GM12878 (cell line): ENCODE data around the gene PHF10. TPM values are rescaled to one million over a fixed set of nuclear protein-coding genes. Genes with fewer than 3 reads are reported as not detected.

Experiments used
- ATAC-seq: fragments of 200-7000 bp; cut with Tn5 transposase; 3 replicates; pipeline ENCODE4 v1.9.1; 2020; ENCODE audit warnings: mild to moderate bottlenecking, moderate library complexity
- BruUV-seq: library from RNA; stranded (reverse); fragments of 400-500 nt; replicated peaks from 2 replicates; lab custom pipeline; 2021; lab: Mats Ljungman, UMichigan
- CTCF ChIA-PET: fragments of 300-600 bp; sonication (Branson Sonifier 250); formaldehyde crosslinking; extraction: SDS; loops from one replicate; lab custom pipeline; 2021; ENCODE audit warnings: inconsistent platforms; lab: Yijun Ruan, JAX
- POLR2A ChIA-PET: fragments of 350-600 bp; formaldehyde crosslinking; extraction: SDS; loops from one replicate; lab custom pipeline; 2021; ENCODE audit warnings: inconsistent platforms; lab: Charles Lee
- RAD21 ChIA-PET: fragments of 300-600 bp; sonication (Branson Sonifier 250); formaldehyde crosslinking; loops from one replicate; lab custom pipeline; 2023; ENCODE audit warnings: antibody characterized with exemption; ENCODE audit not compliant: unreplicated experiment; lab: Charles Lee
- SMC1A ChIA-PET: fragments of 300-600 bp; sonication (Branson Sonifier 250); formaldehyde crosslinking; loops from one replicate; lab custom pipeline; 2023; ENCODE audit not compliant: unreplicated experiment, uncharacterized antibody; lab: Charles Lee
- DNase-seq: peaks from one replicate; pipeline ENCODE4 v3.0.0-alpha.2; 2011; ENCODE audit warnings: low read depth, low spot score
- FAIRE-seq: peaks from 3 replicates; lab custom pipeline; 2011; peaks lifted over from hg19 to GRCh38; lab: Jason Lieb, UNC
- H2AFZ ChIP-seq: 2 replicates; pipeline ENCODE4 v1.6.0; 2011; ENCODE audit warnings: low read depth, low read length, control low read depth; ENCODE audit not compliant: control insufficient read depth
- H3K27ac ChIP-seq: 2 replicates; pipeline ENCODE4 v1.5.1; 2011; ENCODE audit warnings: control low read depth; ENCODE audit not compliant: control insufficient read depth, insufficient read depth
- H3K27me3 ChIP-seq, 2 experiments: replicated peaks in 1 of 2; 2 replicates each; pipeline versions ENCODE4 v1.6.0 to v1.6.1; 2011; ENCODE audit warnings: low read length in 1 of 2; ENCODE audit not compliant: control insufficient read depth in 2 of 2, insufficient read depth in 2 of 2
- H3K36me3 ChIP-seq, 2 experiments: 2 replicates each; pipeline ENCODE4 v1.5.1; 2011; ENCODE audit warnings: low read length in 1 of 2; ENCODE audit not compliant: control insufficient read depth in 2 of 2, insufficient read depth in 2 of 2
- H3K4me1 ChIP-seq: 2 replicates; pipeline ENCODE4 v1.6.1; 2011; ENCODE audit warnings: mild to moderate bottlenecking, low read length, moderate library complexity, mixed read lengths; ENCODE audit not compliant: control insufficient read depth, insufficient read depth
- H3K4me2 ChIP-seq: 2 replicates; pipeline ENCODE4 v1.6.0; 2011; ENCODE audit warnings: control low read depth; ENCODE audit not compliant: control insufficient read depth, insufficient read depth
- H3K4me3 ChIP-seq: fragments of 200-600 bp; sonication (generic); 2 replicates; pipeline ENCODE4 v1.5.1; 2016
- H3K79me2 ChIP-seq: 2 replicates; pipeline ENCODE4 v1.6.0; 2011; ENCODE audit warnings: low read length; ENCODE audit not compliant: control insufficient read depth, insufficient read depth
- H3K9ac ChIP-seq: 2 replicates; pipeline ENCODE4 v1.8.0; 2011; ENCODE audit warnings: low read length, control low read depth, mixed read lengths; ENCODE audit not compliant: control insufficient read depth, insufficient read depth
- H3K9me3 ChIP-seq: replicated peaks from 3 replicates; pipeline ENCODE4 v1.5.1; 2011; ENCODE audit warnings: mild to moderate bottlenecking, low read length; ENCODE audit not compliant: control insufficient read depth, insufficient read depth
- H4K20me1 ChIP-seq: 2 replicates; pipeline ENCODE4 v1.6.0; 2011; ENCODE audit not compliant: control insufficient read depth, insufficient read depth
- BCL11A ChIP-seq: IDR thresholded peaks from 2 replicates; pipeline ENCODE4 v1.6.1; 2011; ENCODE audit warnings: low read depth, low read length
- E4F1 ChIP-seq: fragments of 450-650 bp; IDR thresholded peaks from 2 replicates; pipeline ENCODE4 v1.6.1; 2018; ENCODE audit warnings: borderline replicate concordance, mild to moderate bottlenecking; ENCODE audit not compliant: partially characterized antibody
- EZH2 ChIP-seq: IDR thresholded peaks from 2 replicates; pipeline ENCODE4 v1.6.1; 2012; ENCODE audit warnings: low read depth, mild to moderate bottlenecking, control low read depth, inconsistent platforms, low read length, borderline replicate concordance; ENCODE audit not compliant: control insufficient read depth
- JUNB ChIP-seq: IDR thresholded peaks from 2 replicates; pipeline ENCODE4 v1.6.1; 2016; ENCODE audit warnings: antibody characterized with exemption, mild to moderate bottlenecking
- JUND ChIP-seq: IDR thresholded peaks from 2 replicates; pipeline ENCODE4 v1.6.1; 2012; ENCODE audit warnings: low read depth, mild to moderate bottlenecking, low read length, improper control_type of control experiment, moderate library complexity
- POLR2A ChIP-seq: IDR thresholded peaks from 2 replicates; pipeline ENCODE4 v1.6.1; 2011; ENCODE audit warnings: low read depth, mild to moderate bottlenecking, low read length
- POLR2AphosphoS5 ChIP-seq: IDR thresholded peaks from 2 replicates; pipeline ENCODE4 v1.6.1; 2011; ENCODE audit warnings: mild to moderate bottlenecking, low read length, inconsistent platforms
- POU2F2 ChIP-seq: IDR thresholded peaks from 3 replicates; pipeline ENCODE4 v1.6.1; 2011; ENCODE audit warnings: low read depth, mild to moderate bottlenecking, low read length, borderline replicate concordance
- REST ChIP-seq: IDR thresholded peaks from 2 replicates; pipeline ENCODE4 v1.6.1; 2012; ENCODE audit warnings: mild to moderate bottlenecking, low read depth, low read length
- SIN3A ChIP-seq: IDR thresholded peaks from 2 replicates; pipeline ENCODE4 v1.6.1; 2012; ENCODE audit warnings: low read depth, low read length, improper control_type of control experiment
- SMAD5 ChIP-seq: IDR thresholded peaks from 2 replicates; pipeline ENCODE4 v1.6.1; 2016; ENCODE audit warnings: antibody characterized with exemption, low read depth
- SPI1 ChIP-seq: IDR thresholded peaks from 2 replicates; pipeline ENCODE4 v1.6.1; 2011; ENCODE audit warnings: low read depth, mild to moderate bottlenecking, low read length, moderate library complexity, borderline replicate concordance; ENCODE audit not compliant: insufficient read depth
- SREBF1 ChIP-seq: IDR thresholded peaks from 2 replicates; pipeline ENCODE4 v1.6.1; 2012; ENCODE audit warnings: mild to moderate bottlenecking, low read length
- TARDBP ChIP-seq: IDR thresholded peaks from 2 replicates; pipeline ENCODE4 v1.6.1; 2016; ENCODE audit warnings: borderline replicate concordance
- YY1 ChIP-seq: IDR thresholded peaks from 2 replicates; pipeline ENCODE4 v1.6.1; 2011; ENCODE audit warnings: low read depth, mild to moderate bottlenecking, low read length
- WGBS: methylation state at CpG from one replicate; pipeline ENCODE4 v1.1.6; 2016; ENCODE audit warnings: low lambda C conversion rate; ENCODE audit not compliant: insufficient replicate concordance, insufficient coverage; ENCODE audit errors: missing lambda C conversion rate; 5-methylcytosine and 5-hydroxymethylcytosine counted together
- in situ Hi-C: fragments of 300-500 bp; cut with MboI; formaldehyde crosslinking; loops from 9 replicates; pipeline ENCODE4 v1.14.3; 2018; ENCODE audit warnings: mixed read lengths
- intact Hi-C: fragments of 100-400 bp; cut with micrococcal nuclease; formaldehyde crosslinking; loops from one replicate; pipeline ENCODE4 v1.14.2; 2022; ENCODE audit not compliant: unreplicated experiment
- polyA plus RNA-seq, 11 experiments: library from polyadenylated mRNA; depleted of rRNA in 4 of 11; unstranded in 6 of 11; stranded (reverse) in 5 of 11; fragments of >200 nt; fragmentation: Nextera tagmentation in 4 of 11; fragmentation: Illumina TruSeq in 1 of 11; extraction: Ambion mirVana in 4 of 11; extraction: Trizol in 1 of 11; gene quantifications; 1 replicate in 1 of 11; 2 replicates in 10 of 11; pipeline versions ENCODE4 v1.2.1 to v1.2.3, GENCODE V29; 2011 to 2016; ENCODE audit warnings: inconsistent platforms in 2 of 11, missing spikeins in 2 of 11, low read depth in 1 of 11
- total RNA-seq, 4 experiments: library from RNA; depleted of rRNA in 3 of 4; stranded (reverse); fragments of >200 nt in 3 of 4; fragmentation: Illumina TruSeq in 1 of 4; extraction: Trizol in 1 of 4; gene quantifications; 2 replicates each; pipeline versions ENCODE4 v1.2.1 to v1.2.3, GENCODE V29; 2013 to 2021

Gene PHF10
- total and polyA plus RNA-seq, 10 of the 15 experiments (the other 5 are each of a cell fraction or from before 2014, with no cell fraction given), result 3.8 to 35.6 (median 15.8) TPM

GRCh38 chr6:169745405-169745804, 21.1 kb upstream of the PHF10 start:
- Histone ChIP-seq H3K4me2 (no peak overlapping the region), H3K36me3 (no peaks in the 10 kb centered on the region), H3K4me3 (no peak overlapping the region), H3K9ac (no peak overlapping the region), H3K79me2 (peaks cover 5% of the 10 kb centered on the region), H4K20me1 (no peaks in the 10 kb centered on the region), H3K9me3 (no peaks in the 10 kb centered on the region; the same call in 2 of the 3 replicates), H3K27ac (no peak overlapping the region), H3K27me3 (no peaks in the 10 kb centered on the region), H2AFZ (no peak overlapping the region), H3K4me1 (no peaks in the 10 kb centered on the region; the same call in 1 of the 2 replicates)
- RAD21 ChIA-PET, result no interaction called here
- in situ Hi-C loops, result no loop called here
- DNase-seq (no peak), FAIRE-seq (no peak), ATAC-seq (no peak)
- intact Hi-C loops, result no loop called here
- WGBS, result 64% methylated on average over 3 of the region's 3 CpGs
- CTCF ChIA-PET, result no interaction called here
- POLR2A ChIA-PET, result no interaction called here
- TF ChIP-seq POU2F2 (no peak), POLR2A (no peak), POLR2AphosphoS5 (no peak), JUNB (no peak), SREBF1 (no peak), BCL11A (no peak), SMAD5 (no peak), SIN3A (no peak), EZH2 (no peak), TARDBP (no peak), E4F1 (no peak), SPI1 (no peak), YY1 (no peak), REST (no peak), JUND (no peak)
- BruUV-seq, result no TSS peak
- SMC1A ChIA-PET, result no interaction called here
